CD14-positive monocyte (primary cell): ENCODE data around the gene GRIN1. TPM values are rescaled to one million over a fixed set of nuclear protein-coding genes. Genes with fewer than 3 reads are reported as not detected.

Experiments
- DNase-seq, 3 donors: peaks; one replicate each; pipeline ENCODE4 v3.0.0-alpha.2; 2011 to 2022
- H2AFZ ChIP-seq: 2 replicates; pipeline ENCODE4 v1.6.0; 2012; ENCODE audit warnings: mild to moderate bottlenecking, low read depth, low read length, inconsistent platforms; ENCODE audit not compliant: insufficient read depth, poor library complexity, severe bottlenecking
- H3K27ac ChIP-seq, 2 donors: 1 replicate in 1 of 2; 2 replicates in 1 of 2; pipeline ENCODE4 v1.5.1; 2012 to 2013; ENCODE audit warnings: low read length in 2 of 2, control low read depth in 1 of 2, inconsistent platforms in 1 of 2, low read depth in 1 of 2, mild to moderate bottlenecking in 1 of 2
- H3K27me3 ChIP-seq, 2 donors: one replicate each; pipeline versions ENCODE4 v1.6.0 to v1.6.1; 2011 to 2013; ENCODE audit warnings: low read length in 2 of 2; ENCODE audit not compliant: control insufficient read depth in 2 of 2, insufficient read depth in 2 of 2
- H3K36me3 ChIP-seq, 2 donors: replicated peaks in 1 of 2; 1 replicate in 1 of 2; 2 replicates in 1 of 2; pipeline versions ENCODE4 v1.5.1 to v1.6.1; 2012 to 2013; ENCODE audit warnings: low read length in 2 of 2, control low read depth in 1 of 2, inconsistent platforms in 1 of 2, mild to moderate bottlenecking in 1 of 2; ENCODE audit not compliant: insufficient read depth in 2 of 2, control insufficient read depth in 1 of 2
- H3K4me1 ChIP-seq, 2 donors: 1 replicate in 1 of 2; 2 replicates in 1 of 2; pipeline versions ENCODE4 v1.5.1 to v1.6.1; 2012 to 2013; ENCODE audit warnings: low read length in 2 of 2, control low read depth in 1 of 2, inconsistent platforms in 1 of 2, mild to moderate bottlenecking in 1 of 2, moderate library complexity in 1 of 2; ENCODE audit not compliant: insufficient read depth in 2 of 2, control insufficient read depth in 1 of 2
- H3K4me2 ChIP-seq: replicated peaks from 2 replicates; pipeline ENCODE3; 2012; ENCODE audit warnings: low read length, moderate library complexity, mild to moderate bottlenecking; ENCODE audit not compliant: poor library complexity, severe bottlenecking; ENCODE audit errors: extremely low read depth
- H3K4me3 ChIP-seq, 3 experiments: fragments of 200-600 bp in 1 of 3; sonication (generic) in 1 of 3; replicated peaks in 1 of 3; 1 replicate in 2 of 3; 2 replicates in 1 of 3; pipeline ENCODE4 v1.5.1; 2011 to 2013; ENCODE audit warnings: low read length in 3 of 3, mild to moderate bottlenecking in 3 of 3, control low read depth in 2 of 3, low read depth in 2 of 3, inconsistent platforms in 1 of 3, moderate library complexity in 1 of 3
- H3K79me2 ChIP-seq: 2 replicates; pipeline ENCODE4 v1.6.0; 2012; ENCODE audit warnings: mild to moderate bottlenecking, control low read depth, inconsistent platforms, low read length, moderate library complexity; ENCODE audit not compliant: insufficient read depth
- H3K9ac ChIP-seq: 2 replicates; pipeline ENCODE4 v1.6.0; 2017; ENCODE audit warnings: low read length, mild to moderate bottlenecking; ENCODE audit not compliant: insufficient read depth, poor library complexity, severe bottlenecking
- H3K9me3 ChIP-seq, 2 donors: replicated peaks in 1 of 2; 1 replicate in 1 of 2; 2 replicates in 1 of 2; pipeline versions ENCODE4 v1.5.1 to v1.6.1; 2012 to 2013; ENCODE audit warnings: low read length in 2 of 2, control low read depth in 1 of 2; ENCODE audit not compliant: control insufficient read depth in 1 of 2, insufficient read depth in 1 of 2
- H4K20me1 ChIP-seq: 2 replicates; pipeline ENCODE4 v1.6.0; 2012; ENCODE audit warnings: mild to moderate bottlenecking, low read length, control low read depth, moderate library complexity; ENCODE audit not compliant: insufficient read depth
- H3K27ac Mint-ChIP-seq, 7 donors: one replicate each; pipeline ENCODE4 v1.8.0; 2020; ENCODE audit warnings: mild to moderate bottlenecking in 7 of 7, mixed read lengths in 7 of 7, moderate library complexity in 6 of 7, inconsistent platforms in 2 of 7
- H3K27me3 Mint-ChIP-seq, 3 donors: one replicate each; pipeline ENCODE4 v1.8.0; 2021 to 2022; ENCODE audit warnings: low read depth in 3 of 3, mild to moderate bottlenecking in 3 of 3, mixed read lengths in 3 of 3, moderate library complexity in 3 of 3, inconsistent platforms in 1 of 3
- H3K36me3 Mint-ChIP-seq, 2 donors: one replicate each; pipeline ENCODE4 v1.8.0; 2020; ENCODE audit warnings: mixed read lengths in 2 of 2, inconsistent platforms in 1 of 2, mild to moderate bottlenecking in 1 of 2
- H3K4me1 Mint-ChIP-seq: one replicate; pipeline ENCODE4 v1.8.0; 2020; ENCODE audit warnings: mild to moderate bottlenecking, mixed read lengths
- H3K4me3 Mint-ChIP-seq, 2 donors: one replicate each; pipeline ENCODE4 v1.8.0; 2020; ENCODE audit warnings: mild to moderate bottlenecking in 2 of 2, mixed read lengths in 2 of 2, moderate library complexity in 1 of 2
- H3K9me3 Mint-ChIP-seq, 7 donors: one replicate each; pipeline ENCODE4 v1.8.0; 2020 to 2022; ENCODE audit warnings: mixed read lengths in 7 of 7, mild to moderate bottlenecking in 6 of 7, moderate library complexity in 6 of 7, inconsistent platforms in 2 of 7
- WGBS: methylation state at CpG from one replicate; pipeline ENCODE4 v1.1.5; 2013; ENCODE audit warnings: missing lambda C conversion rate; ENCODE audit not compliant: insufficient coverage; 5-methylcytosine and 5-hydroxymethylcytosine counted together
- intact Hi-C, 2 donors: fragments of 100-400 bp; cut with micrococcal nuclease; formaldehyde crosslinking; loops; one replicate each; pipeline versions ENCODE4 v1.15.0 to v1.15.1; 2023
- polyA plus RNA-seq, 3 donors: library from polyadenylated mRNA; depleted of rRNA in 1 of 3; unstranded in 2 of 3; stranded (reverse) in 1 of 3; fragments of 300-500 nt in 2 of 3; fragments of >200 nt in 1 of 3; fragmentation: Illumina TruSeq in 2 of 3; gene quantifications; 1 replicate in 2 of 3; 2 replicates in 1 of 3; pipeline ENCODE4 v1.2.3, GENCODE V29; 2012 to 2021
- TF ChIP-seq, protein P1 (sequence below): fragments of 200-600 bp; IDR thresholded peaks from one replicate; pipeline ENCODE4 v1.8.0; 2022; ENCODE audit warnings: antibody characterized with exemption, mild to moderate bottlenecking

Gene GRIN1
- polyA plus RNA-seq, 3 donors: not detected

- Mint-ChIP-seq H3K4me3 (no peak overlapping the region), H3K9me3 (peaks cover 0 to 3% (median 0%) of the 10 kb centered on the region in 7 donors), H3K27ac (peak overlapping the region in 1 of 7 donors; percentile 43), H3K36me3 (peaks cover 19 to 53% of the 10 kb centered on the region in 2 donors), H3K27me3 (peaks cover 0 to 7% (median 5%) of the 10 kb centered on the region in 3 donors), H3K4me1 (peaks cover 7% of the 10 kb centered on the region)
- H3K4me1 ChIP-seq: peaks cover 10 to 17% of the 10 kb centered on the region in 2 donors
- peaks cover 23% of the 10 kb centered on the region for H4K20me1 ChIP-seq
- H3K79me2 ChIP-seq: no peaks in the 10 kb centered on the region
- no peak overlapping the region for H3K9ac ChIP-seq
- no peaks in the 10 kb centered on the region for H3K9me3 ChIP-seq
- H3K4me3 ChIP-seq: no peak overlapping the region
- TF ChIP-seq, protein P1, sequence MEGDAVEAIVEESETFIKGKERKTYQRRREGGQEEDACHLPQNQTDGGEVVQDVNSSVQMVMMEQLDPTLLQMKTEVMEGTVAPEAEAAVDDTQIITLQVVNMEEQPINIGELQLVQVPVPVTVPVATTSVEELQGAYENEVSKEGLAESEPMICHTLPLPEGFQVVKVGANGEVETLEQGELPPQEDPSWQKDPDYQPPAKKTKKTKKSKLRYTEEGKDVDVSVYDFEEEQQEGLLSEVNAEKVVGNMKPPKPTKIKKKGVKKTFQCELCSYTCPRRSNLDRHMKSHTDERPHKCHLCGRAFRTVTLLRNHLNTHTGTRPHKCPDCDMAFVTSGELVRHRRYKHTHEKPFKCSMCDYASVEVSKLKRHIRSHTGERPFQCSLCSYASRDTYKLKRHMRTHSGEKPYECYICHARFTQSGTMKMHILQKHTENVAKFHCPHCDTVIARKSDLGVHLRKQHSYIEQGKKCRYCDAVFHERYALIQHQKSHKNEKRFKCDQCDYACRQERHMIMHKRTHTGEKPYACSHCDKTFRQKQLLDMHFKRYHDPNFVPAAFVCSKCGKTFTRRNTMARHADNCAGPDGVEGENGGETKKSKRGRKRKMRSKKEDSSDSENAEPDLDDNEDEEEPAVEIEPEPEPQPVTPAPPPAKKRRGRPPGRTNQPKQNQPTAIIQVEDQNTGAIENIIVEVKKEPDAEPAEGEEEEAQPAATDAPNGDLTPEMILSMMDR: no peak
- H3K36me3 ChIP-seq: peaks cover 57 to 69% of the 10 kb centered on the region in 2 donors
- intact Hi-C loops: no loop called here
- WGBS: 93% methylated on average over 24 of the region's 28 CpGs
- H3K27ac ChIP-seq: no peak overlapping the region
- H3K27me3 ChIP-seq: peaks cover 0 to 3% of the 10 kb centered on the region in 2 donors
- H3K4me2 ChIP-seq: no peak overlapping the region
- H2AFZ ChIP-seq: no peak overlapping the region
- DNase-seq: no peak
Observed at GRCh38 chr9:137110911-137111787, 27.8 kb upstream of the GRIN1 start.

DNA sequence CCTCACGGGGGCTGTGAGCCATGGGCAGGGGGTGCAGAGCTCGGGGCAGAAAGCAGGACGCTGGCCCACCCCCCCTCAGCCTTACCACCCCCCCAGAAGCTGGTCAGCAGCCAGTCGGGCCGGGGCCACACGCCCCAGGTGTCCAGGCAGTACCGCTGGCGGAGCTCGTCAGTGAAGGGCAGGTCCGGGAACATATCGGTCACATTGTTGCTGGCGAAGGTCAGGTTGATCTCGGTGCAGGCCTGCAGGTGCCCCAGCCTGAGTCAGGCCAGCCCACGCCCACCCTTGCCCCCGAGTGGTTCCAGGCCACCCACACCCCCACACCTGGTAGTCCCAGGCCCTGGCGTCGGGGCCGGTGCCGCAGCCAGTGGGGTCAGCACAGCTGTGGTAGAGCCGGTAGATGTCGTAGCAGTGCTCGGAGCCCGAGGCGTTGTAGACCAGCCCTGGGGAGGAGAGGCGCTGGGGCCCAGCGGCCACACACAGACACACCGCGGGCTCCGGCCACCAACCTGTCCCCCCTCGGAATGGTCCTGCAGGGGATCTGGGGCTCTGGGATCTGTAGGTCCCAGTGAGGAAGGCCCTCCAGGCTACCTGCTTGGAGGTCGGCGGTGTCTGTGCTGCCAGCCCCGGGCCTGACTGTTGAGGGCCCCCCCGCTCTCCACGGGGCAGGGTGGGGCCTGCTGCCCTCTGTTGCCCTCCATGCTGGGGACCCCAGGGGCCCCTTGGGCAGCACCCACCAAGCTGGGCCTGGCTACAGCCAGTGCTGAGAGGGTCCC is 27.0 kb upstream of the GRIN1 start:
- Mint-ChIP-seq H3K4me1 (peaks cover 7% of the 10 kb centered on the region), H3K4me3 (no peak overlapping the region), H3K27ac (no peak overlapping the region), H3K9me3 (peaks cover 0 to 3% (median 0%) of the 10 kb centered on the region in 7 donors), H3K36me3 (peaks cover 19 to 49% of the 10 kb centered on the region in 2 donors), H3K27me3 (peaks cover 2 to 7% (median 5%) of the 10 kb centered on the region in 3 donors)
- H3K79me2 ChIP-seq: no peaks in the 10 kb centered on the region
- H4K20me1 ChIP-seq: peaks cover 23% of the 10 kb centered on the region
- no peak overlapping the region for H3K27ac ChIP-seq
- intact Hi-C loops: no loop called here
- peaks cover 10 to 17% of the 10 kb centered on the region in 2 donors for H3K4me1 ChIP-seq
- no peak overlapping the region for H3K9ac ChIP-seq
- peaks cover 0 to 3% of the 10 kb centered on the region in 2 donors for H3K27me3 ChIP-seq
- H3K4me3 ChIP-seq: no peak overlapping the region
- no peak overlapping the region for H3K4me2 ChIP-seq
- H2AFZ ChIP-seq: no peak overlapping the region
- TF ChIP-seq, protein P1: no peak
- WGBS: 93% methylated on average over 26 of the region's 35 CpGs
- peaks cover 49 to 60% of the 10 kb centered on the region in 2 donors for H3K36me3 ChIP-seq
- DNase-seq: no peak
- H3K9me3 ChIP-seq: no peaks in the 10 kb centered on the region
